GM21723 (cell line): ENCODE measurements around the gene LIPM.

ENCODE experiments used
- ATAC-seq: cut with Tn5 transposase; IDR thresholded peaks from one replicate; pipeline ENCODE4 v1.9.1; 2021; ENCODE audit warnings: mild to moderate bottlenecking, moderate library complexity; ENCODE audit not compliant: unreplicated experiment

The LIPM gene

GRCh38 chr10:88800152-88801125 lies 2.1 kb upstream of the LIPM start:
- no peak for ATAC-seq

GRCh38 chr10:88803641-88804040 lies 1.1 kb downstream of the LIPM start:
- no peak for ATAC-seq

GRCh38 chr10:88804083-88804812 lies 1.7 kb downstream of the LIPM start:
- no peak for ATAC-seq

- ATAC-seq = no peak
These were observed 2.8 kb downstream of the LIPM start for GRCh38 chr10:88805361-88805760.

- no peak for ATAC-seq
These were observed 3.4 kb downstream of the LIPM start for GRCh38 chr10:88805924-88806323.

GRCh38 chr10:88809621-88810020 lies 7.1 kb downstream of the LIPM start:
- ATAC-seq = no peak

- ATAC-seq = no peak
These were observed 7.8 kb downstream of the LIPM start for GRCh38 chr10:88810196-88810961.

GRCh38 chr10:88813200-88813599 lies 10.7 kb downstream of the LIPM start:
- ATAC-seq = no peak

GRCh38 chr10:88819290-88819689 lies 16.8 kb downstream of the LIPM start:
- no peak for ATAC-seq

GRCh38 chr10:88820748-88821401 lies 18.3 kb downstream of the LIPM start:
- no peak for ATAC-seq

GRCh38 chr10:88826388-88826787 lies 23.9 kb downstream of the LIPM start:
- ATAC-seq = no peak

GRCh38 chr10:88827671-88828070 lies 25.1 kb downstream of the LIPM start:
- no peak for ATAC-seq

- no peak for ATAC-seq
These were observed 25.8 kb downstream of the LIPM start for GRCh38 chr10:88828310-88828709.

- no peak for ATAC-seq
These were observed 28.2 kb downstream of the LIPM start for GRCh38 chr10:88830643-88831268.

GRCh38 chr10:88831709-88832108 lies 29.2 kb downstream of the LIPM start:
- ATAC-seq = no peak

GRCh38 chr10:88832376-88832775 lies 29.8 kb downstream of the LIPM start:
- ATAC-seq = no peak

- no peak for ATAC-seq
These were observed 30.6 kb downstream of the LIPM start for GRCh38 chr10:88833156-88833555.

GRCh38 chr10:88833723-88834122 lies 31.2 kb downstream of the LIPM start:
- no peak for ATAC-seq

- peak; percentile 78 for ATAC-seq
These were observed 32.8 kb downstream of the LIPM start for GRCh38 chr10:88835096-88835909.

- ATAC-seq = peak; percentile 22
These were observed 33.3 kb downstream of the LIPM start for GRCh38 chr10:88835910-88836221.
